ENCODE measurements around the gene INAVA.

Gene INAVA

DNA sequence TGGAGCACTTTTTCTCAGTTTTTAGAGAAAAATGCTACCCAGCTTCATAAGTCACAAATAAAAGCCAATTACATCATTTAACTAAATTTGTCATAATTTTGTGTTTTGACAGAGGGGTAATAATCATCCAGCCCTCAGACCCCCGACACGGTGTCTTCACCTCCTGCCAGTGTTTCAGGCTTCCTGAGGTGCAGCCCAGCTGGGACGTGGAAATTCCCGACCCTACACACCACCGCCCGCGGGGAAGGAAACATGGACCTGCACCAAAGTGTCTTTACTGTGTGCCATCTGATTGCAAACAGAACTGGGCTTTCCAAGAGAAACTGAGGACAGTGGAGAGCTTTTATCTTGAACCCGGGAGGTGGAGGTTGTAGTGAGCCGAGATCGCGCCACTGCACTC, 7.7 kb upstream of the INAVA start:
- TF ChIP-seq CTCF (IDR thresholded peaks at IDR 0.05; ENCODE audit: insufficient read depth, low read length, poor library complexity, severe bottlenecking): no peak
- no peak for DNase-seq (ENCODE audit: extremely low read depth, insufficient read length)
- H3K4me3 ChIP-seq (replicated peaks; ENCODE audit: low read depth, low read length): peak overlapping the region; percentile 51
- no peaks in the 10 kb centered on the region for H3K36me3 ChIP-seq (ENCODE audit: control insufficient read depth, insufficient read depth, low read length)
- no peaks in the 10 kb centered on the region for H3K27me3 ChIP-seq (replicated peaks; ENCODE audit: control insufficient read depth, insufficient read depth, low read length)

- Histone ChIP-seq H3K4me3 (replicated peaks; ENCODE audit: low read depth, low read length) (peak overlapping the region; percentile 51), H3K36me3 (ENCODE audit: control insufficient read depth, insufficient read depth, low read length) (no peaks in the 10 kb centered on the region), H3K27me3 (replicated peaks; ENCODE audit: control insufficient read depth, insufficient read depth, low read length) (no peaks in the 10 kb centered on the region)
- TF ChIP-seq CTCF (IDR thresholded peaks at IDR 0.05; ENCODE audit: insufficient read depth, low read length, poor library complexity, severe bottlenecking): peak; percentile 0
- DNase-seq (ENCODE audit: extremely low read depth, insufficient read length): no peak
Observed at GRCh38 chr1:200887772-200888348, 6.8 kb upstream of the INAVA start.

- TF ChIP-seq CTCF (IDR thresholded peaks at IDR 0.05; ENCODE audit: insufficient read depth, low read length, poor library complexity, severe bottlenecking): no peak
- Histone ChIP-seq H3K36me3 (ENCODE audit: control insufficient read depth, insufficient read depth, low read length) (no peaks in the 10 kb centered on the region), H3K4me3 (replicated peaks; ENCODE audit: low read depth, low read length) (peak overlapping the region; percentile 51), H3K27me3 (replicated peaks; ENCODE audit: control insufficient read depth, insufficient read depth, low read length) (no peaks in the 10 kb centered on the region)
- DNase-seq (ENCODE audit: extremely low read depth, insufficient read length): peak; percentile 81
Observed at GRCh38 chr1:200888349-200888838, 6.3 kb upstream of the INAVA start.

DNA sequence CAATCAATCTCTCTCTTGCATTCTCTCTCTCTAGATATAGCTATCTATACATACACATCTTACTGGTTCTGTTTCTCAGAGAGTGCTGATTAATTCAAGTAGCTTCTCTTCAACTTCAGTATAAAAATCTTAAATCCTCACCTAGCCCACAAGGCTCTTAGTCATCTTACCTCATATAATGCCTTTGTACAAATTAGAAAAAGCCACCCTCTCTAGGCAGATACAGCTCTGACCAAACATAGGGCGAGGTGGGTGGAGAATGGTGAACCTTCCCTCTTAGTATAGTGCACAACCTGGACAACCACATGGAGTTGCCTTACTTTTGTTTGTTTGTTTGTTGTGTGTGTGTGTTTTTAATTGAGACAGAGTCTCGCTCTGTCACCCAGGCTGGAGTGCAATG, 5.1 kb upstream of the INAVA start:
- no peak for TF ChIP-seq CTCF (IDR thresholded peaks at IDR 0.05; ENCODE audit: insufficient read depth, low read length, poor library complexity, severe bottlenecking)
- Histone ChIP-seq H3K27me3 (replicated peaks; ENCODE audit: control insufficient read depth, insufficient read depth, low read length) (no peaks in the 10 kb centered on the region), H3K36me3 (ENCODE audit: control insufficient read depth, insufficient read depth, low read length) (no peaks in the 10 kb centered on the region), H3K4me3 (replicated peaks; ENCODE audit: low read depth, low read length) (no peak overlapping the region)
- no peak for DNase-seq (ENCODE audit: extremely low read depth, insufficient read length)

GRCh38 chr1:200890027-200890426, 4.7 kb upstream of the INAVA start:
- Histone ChIP-seq H3K27me3 (replicated peaks; ENCODE audit: control insufficient read depth, insufficient read depth, low read length) (no peaks in the 10 kb centered on the region), H3K4me3 (replicated peaks; ENCODE audit: low read depth, low read length) (no peak overlapping the region), H3K36me3 (ENCODE audit: control insufficient read depth, insufficient read depth, low read length) (no peaks in the 10 kb centered on the region)
- no peak for DNase-seq (ENCODE audit: extremely low read depth, insufficient read length)
- TF ChIP-seq CTCF (IDR thresholded peaks at IDR 0.05; ENCODE audit: insufficient read depth, low read length, poor library complexity, severe bottlenecking): no peak
